Middle frontal gyrus (tissue), 1 donor: ENCODE results near the gene PMS2.
"Not testable (repeated sequence)": the region's sequence is repeated elsewhere in the genome, so short reads cannot be mapped to it uniquely, and the experiment has no call there.

Source experiments
- DNase-seq: peaks from one replicate; pipeline ENCODE4 v3.0.0-alpha.2; 2015; ENCODE audit warnings: low spot score; ENCODE audit errors: extremely low spot score

Gene PMS2

GRCh38 chr7:6015917-6016652, 7.2 kb upstream of the PMS2 start:
- DNase-seq = no peak

DNA sequence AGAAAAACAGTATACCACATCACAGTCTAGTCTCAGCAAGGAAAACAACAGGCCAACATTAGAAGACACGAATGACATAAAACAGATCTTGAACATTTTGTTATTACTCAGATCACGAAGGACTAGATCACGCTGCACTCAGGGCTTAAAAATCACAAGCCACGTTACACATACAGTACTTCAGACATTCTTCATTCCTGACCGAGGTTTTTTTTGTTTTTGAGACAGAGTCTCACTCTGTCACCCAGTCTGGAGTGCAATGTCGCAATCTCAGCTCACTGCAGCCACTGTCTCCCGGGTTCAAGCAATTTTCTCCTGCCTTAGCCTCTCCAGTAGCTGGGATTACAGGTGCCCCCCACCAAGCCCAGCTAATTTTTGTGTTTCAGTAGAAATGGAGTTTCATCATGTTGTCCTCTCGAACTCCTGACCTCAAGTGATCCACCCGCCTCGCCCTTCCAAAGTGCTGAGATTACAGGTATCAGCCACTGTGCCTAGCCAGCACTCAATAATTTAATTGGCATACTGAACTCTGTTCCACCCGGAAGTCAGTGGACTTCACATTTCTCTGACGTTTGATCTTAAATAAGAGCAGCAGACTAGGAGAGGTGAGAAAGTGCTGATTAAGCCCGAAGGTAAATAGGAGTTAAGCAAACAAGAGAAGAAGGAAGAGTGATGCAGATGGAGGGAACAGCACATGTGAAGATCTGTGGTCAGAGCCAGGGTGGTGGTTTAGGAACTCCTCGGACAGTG, 3.7 kb upstream of the PMS2 start:
- DNase-seq = no peak

- no peak for DNase-seq
Observed at GRCh38 chr7:6011541-6011940, 2.7 kb upstream of the PMS2 start.

DNA sequence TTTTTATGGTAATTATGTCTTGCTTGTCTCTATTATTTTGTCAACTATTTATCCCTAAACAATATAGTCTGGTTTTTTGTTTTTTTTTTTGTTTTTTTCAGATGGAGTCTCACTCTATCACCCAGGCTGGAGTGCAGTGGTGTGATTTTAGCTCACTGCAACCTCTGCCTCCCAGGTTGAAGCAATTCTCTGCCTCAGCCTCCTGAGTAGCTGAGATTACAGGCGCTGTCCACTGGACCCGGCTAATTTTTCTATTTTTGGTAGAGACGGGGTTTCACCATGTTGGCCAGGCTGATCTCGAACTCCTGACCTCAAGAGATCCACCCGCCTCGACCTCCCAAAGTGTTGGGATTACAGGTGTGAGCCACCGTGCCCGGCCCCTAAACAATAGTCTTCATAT, 1.5 kb upstream of the PMS2 start:
- DNase-seq = not testable (repeated sequence)

DNA sequence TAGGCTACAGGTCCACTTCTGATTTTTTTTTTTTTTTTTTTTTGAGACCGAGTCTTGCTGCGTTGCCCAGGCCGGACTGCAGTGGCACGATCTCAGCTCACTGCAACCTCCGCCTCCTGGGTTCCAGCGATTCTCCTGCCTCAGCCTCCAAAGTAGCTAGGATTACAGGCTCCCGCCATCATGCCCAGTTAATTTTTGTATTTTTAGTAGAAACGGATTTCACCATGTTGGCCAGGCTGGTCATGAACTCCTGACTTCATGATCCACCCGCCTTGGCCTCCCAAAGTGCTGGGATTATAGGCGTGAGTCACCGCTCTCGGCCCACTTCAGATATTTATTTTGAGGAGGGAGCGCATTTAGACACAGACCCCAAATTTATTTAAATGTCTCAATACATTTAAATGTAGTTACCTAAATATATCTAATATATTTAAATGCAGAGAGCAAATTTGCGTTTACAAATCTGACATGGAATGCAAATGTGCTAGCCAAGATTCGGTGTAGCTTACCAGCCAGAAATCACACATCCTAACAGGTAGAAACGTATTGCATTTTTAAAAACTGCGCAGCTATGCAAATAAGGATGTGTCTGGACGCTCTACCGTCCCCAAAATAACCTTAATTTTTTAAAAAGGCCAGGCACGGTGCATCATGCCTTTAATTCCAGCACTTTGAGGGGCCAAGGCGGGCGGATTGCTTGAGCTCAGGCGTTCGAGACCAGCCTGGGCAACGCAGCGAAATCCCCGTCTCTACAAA, 836 bp downstream of the PMS2 start:
- not testable (repeated sequence) for DNase-seq

DNA sequence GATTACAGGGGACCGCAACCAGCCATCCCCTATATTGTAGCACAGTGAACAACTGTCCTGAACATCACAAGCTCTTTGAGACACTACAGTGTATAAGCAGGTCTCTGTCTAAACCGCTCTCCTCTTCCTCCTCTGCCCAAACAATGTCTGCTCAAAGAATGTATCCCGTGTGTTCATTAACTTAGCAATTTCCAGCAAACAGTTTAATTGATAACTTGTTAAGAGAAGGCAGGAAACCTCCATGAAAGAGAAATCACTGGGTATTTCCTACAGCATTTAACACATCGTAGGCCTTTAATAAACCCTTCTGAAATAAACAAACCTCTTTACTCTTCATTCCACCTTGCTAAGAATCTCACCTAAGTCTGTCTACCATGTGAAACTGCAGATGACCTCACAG, 1.5 kb downstream of the PMS2 start:
- no peak for DNase-seq

- DNase-seq = peak; percentile 39
Observed at GRCh38 chr7:5997210-5997808, 11.5 kb downstream of the PMS2 start.

- not testable (repeated sequence) for DNase-seq
Observed at GRCh38 chr7:5987061-5987460, 21.8 kb downstream of the PMS2 start.

DNA sequence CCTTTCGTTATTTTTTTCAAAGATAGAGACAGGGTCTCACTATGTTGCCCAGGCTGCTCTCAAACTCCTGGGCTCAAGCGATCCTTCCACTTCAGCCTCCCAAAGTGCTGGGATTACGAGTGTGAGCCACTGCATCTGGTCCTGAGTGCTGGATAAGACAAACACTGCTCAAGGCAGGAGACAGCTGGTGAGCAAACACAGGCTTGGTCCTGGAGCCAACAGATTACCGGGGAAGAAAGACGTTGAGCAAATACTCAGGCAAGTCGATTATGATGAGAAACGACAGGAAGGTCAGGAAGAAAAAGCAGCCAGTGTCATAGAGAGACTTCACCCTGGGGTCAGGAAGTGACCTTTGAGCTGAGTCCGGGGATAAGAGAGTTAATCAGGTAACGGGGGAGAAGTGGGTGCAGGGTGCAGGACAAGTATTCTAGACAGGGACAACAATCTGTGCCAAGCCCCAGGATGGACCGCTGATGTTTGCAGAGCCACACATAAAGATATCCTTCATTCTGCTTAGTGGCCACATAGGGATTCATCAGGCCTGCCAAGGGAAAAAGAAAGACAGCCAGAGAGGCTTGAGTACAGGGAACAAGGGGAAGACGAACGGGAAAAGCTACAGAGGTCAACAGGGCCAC, 29.1 kb downstream of the PMS2 start:
- not testable (repeated sequence) for DNase-seq

DNA sequence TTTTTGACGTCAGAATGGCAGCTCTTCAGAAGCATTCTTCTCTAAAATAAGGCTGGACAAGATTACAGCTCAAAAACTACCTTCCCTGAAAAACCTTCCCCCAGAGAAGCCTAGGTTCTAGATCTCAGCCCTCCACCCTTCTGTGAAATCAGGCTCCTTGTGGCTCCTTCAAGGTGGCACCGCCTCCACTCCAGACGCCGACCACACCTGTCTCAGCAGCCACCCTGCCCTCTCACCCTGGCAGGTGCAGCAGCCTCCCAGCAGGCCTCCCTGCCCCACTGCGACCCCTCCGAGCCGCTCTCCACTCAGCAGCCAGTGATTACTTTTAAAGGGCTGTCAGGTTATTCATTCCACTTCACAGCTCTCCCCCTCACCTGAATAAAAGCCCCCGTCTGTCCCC, 35.3 kb downstream of the PMS2 start:
- DNase-seq = not testable (repeated sequence)

DNA sequence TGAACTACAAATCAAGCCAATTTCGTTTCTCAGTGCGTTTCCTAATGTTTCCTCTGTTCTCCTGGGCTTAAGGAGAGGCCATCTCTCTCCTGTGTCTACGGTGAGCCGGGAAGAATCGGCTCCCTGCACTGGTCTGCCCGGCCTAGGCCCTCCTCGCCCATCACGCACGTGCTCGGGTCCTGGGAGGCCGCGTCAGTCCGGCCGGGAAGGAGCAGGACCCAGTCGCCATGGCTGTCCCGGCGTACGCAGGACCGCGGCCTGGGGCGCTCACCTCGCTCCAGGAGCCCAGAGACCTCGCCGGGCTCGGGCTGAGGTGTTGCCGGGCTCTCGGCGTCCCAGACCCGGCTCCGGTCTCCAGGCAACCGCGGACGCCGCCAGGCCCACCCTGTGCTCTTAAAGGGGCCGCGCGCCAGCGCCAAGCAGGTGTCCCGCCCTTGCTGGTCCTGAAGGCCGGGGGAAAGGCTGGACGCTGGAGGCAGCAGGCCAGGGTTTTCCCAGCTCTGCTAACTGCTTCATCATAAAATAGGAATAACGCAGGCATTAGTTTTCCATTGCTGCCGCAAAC, 38.4 kb downstream of the PMS2 start, which contains the start of gene RSPH10B:
Gene RSPH10B, minus strand, starts transcription at position 343 of the 565 bp plus-strand sequence. CDS start 3,573 bp downstream, outside the sequence.
- not testable (repeated sequence) for DNase-seq

- DNase-seq = not testable (repeated sequence)
Observed at GRCh38 chr7:5963810-5964209, 45.0 kb downstream of the PMS2 start.

DNA sequence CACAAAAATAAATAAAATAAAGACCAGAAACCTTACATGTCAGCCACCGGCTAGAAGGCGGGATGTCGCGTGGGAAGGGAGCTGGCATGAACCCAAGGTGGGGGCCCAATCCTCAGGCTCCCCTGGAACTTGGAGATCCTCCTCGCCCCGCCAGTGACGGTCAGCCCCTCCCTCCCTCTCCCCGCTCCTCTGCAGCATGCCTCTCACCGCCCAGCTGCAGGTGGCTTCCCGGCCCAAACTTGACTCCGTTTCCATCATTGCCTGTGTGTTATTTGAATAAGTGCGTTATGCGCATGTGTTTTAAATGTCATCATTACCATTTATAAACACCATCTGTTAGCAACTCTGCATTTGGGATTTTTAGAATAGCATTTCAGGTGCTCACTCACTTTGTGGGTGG, 45.6 kb downstream of the PMS2 start:
- not testable (repeated sequence) for DNase-seq

DNA sequence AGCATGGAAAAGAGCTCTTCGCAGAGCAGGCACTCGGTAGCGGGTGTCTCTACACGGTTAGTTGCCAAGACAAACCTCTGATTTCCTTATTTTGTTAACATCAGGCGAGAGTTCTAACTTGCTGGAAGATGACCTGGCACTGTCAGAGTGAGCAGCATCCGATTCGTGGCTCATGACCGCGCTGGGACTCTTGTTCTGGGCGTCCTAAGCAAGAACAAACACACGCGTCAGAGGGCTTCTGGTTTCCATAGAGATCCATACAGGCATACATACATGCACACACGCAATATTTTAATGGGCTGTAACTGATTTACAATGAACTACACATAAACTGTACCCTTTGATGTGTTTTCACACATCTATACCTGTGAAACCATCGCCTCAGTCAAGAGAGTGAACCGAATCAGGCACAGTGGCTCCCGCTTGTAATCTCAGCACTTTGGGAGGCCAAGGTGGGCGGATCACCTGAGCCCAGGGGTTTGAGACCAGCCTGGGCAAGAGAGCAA, 73.9 kb downstream of the PMS2 start:
- not testable (repeated sequence) for DNase-seq

GRCh38 chr7:5931905-5932644, 76.8 kb downstream of the PMS2 start:
- DNase-seq = not testable (repeated sequence)

DNA sequence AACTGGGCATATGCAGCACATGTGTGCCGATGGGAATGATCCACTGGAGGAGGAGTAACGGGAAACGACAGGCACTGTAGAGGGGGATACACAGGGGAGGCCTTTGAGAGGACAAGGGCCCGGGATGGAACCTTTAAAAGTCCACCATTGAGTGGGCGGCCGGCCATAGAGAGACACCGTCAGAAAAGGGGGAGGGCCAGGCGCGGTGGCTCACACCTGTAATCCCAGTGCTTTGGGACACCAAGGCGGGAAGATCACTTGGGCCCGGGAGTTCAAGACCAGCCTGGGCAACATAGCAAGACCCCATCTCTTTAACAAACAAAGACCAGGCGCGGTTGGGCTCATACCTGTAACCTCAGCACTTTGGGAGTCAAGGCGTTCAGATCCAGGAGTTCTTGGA, 77.6 kb downstream of the PMS2 start:
- not testable (repeated sequence) for DNase-seq

DNA sequence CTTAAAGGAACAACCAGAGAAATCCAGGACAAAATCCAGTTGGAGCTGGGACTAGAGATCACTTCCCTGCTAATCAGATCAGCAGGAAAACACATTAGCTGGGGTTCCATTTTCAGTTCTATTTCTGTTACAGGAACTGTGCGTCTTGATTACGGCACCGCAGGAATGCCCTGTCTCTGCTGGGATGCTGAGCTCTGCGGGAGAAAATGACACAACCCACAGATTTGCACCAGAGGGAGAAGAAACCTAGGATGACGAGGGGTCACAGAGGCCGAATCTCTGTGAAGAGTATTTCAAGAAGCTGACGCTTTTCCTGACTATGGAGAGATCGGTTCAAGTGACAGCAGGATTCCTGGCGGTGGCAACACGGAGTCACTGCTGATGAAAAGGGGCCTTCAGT, 78.6 kb downstream of the PMS2 start:
- DNase-seq = not testable (repeated sequence)

GRCh38 chr7:5926263-5926870, 82.5 kb downstream of the PMS2 start:
- DNase-seq = not testable (repeated sequence)

GRCh38 chr7:5924630-5925029, 84.2 kb downstream of the PMS2 start:
- not testable (repeated sequence) for DNase-seq
